ENCODE data around the gene GULP1. TPM values are rescaled to one million over a fixed set of nuclear protein-coding genes. Genes with fewer than 3 reads are reported as not detected.

Gene GULP1
- polyA plus RNA-seq, 1 donor (not counting 4 experiments of a cell fraction or from before 2014, with no cell fraction given) = 11.7 TPM

DNA sequence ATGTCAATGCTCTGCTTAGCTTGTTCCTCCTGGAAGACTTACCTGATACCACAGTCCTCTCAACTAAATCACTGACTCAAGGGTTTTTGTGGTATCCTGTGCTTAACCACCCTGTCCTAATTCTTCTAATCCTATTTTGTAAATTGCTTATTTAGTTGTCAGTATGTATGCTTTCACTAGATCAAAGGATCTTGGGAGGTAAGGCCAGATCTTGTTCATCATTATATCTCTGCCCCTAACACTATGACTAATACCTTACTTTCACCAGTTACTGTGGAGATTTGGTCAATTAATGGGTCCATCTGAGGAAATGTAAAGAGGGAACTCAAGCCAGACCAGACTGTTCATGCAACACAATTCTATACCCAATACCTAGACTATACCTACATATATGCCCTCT is 203.2 kb downstream of the GULP1 start:
- no peaks in the 10 kb centered on the region for H3K27me3 ChIP-seq (ENCODE audit: control insufficient read depth, extremely low read depth, insufficient read depth, low read length)
- no peak overlapping the region for H3K27ac ChIP-seq (ENCODE audit: control insufficient read depth, insufficient read depth, low read length)
- H4K20me1 ChIP-seq (ENCODE audit: control insufficient read depth, extremely low read depth, insufficient read depth, low read length) = no peaks in the 10 kb centered on the region
- dilution Hi-C loops (cut with MboI; ENCODE audit: extremely low pct_ligation_motif_present, low sequenced_read_pairs) = no loop called here
- no peak overlapping the region for H3K9ac ChIP-seq (ENCODE audit: control insufficient read depth, extremely low read depth, insufficient read depth, low read length)
- FAIRE-seq = no peak
- DNase-seq (ENCODE audit: low read depth, low spot score) = no peak
- TF ChIP-seq EZH2 (IDR thresholded peaks at IDR 0.05; ENCODE audit: low read length) = no peak
- TF ChIP-seq, protein P1, sequence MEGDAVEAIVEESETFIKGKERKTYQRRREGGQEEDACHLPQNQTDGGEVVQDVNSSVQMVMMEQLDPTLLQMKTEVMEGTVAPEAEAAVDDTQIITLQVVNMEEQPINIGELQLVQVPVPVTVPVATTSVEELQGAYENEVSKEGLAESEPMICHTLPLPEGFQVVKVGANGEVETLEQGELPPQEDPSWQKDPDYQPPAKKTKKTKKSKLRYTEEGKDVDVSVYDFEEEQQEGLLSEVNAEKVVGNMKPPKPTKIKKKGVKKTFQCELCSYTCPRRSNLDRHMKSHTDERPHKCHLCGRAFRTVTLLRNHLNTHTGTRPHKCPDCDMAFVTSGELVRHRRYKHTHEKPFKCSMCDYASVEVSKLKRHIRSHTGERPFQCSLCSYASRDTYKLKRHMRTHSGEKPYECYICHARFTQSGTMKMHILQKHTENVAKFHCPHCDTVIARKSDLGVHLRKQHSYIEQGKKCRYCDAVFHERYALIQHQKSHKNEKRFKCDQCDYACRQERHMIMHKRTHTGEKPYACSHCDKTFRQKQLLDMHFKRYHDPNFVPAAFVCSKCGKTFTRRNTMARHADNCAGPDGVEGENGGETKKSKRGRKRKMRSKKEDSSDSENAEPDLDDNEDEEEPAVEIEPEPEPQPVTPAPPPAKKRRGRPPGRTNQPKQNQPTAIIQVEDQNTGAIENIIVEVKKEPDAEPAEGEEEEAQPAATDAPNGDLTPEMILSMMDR (optimal IDR thresholded peaks at IDR 0.05 in 1 of 3, IDR thresholded peaks at IDR 0.05 in 1 of 3, conservative IDR thresholded peaks at IDR 0.05 in 1 of 3; ENCODE audit: extremely low read depth in 1 of 3, insufficient read depth in 2 of 3, low read length in 3 of 3) = no peak
- no peaks in the 10 kb centered on the region for H3K9me3 ChIP-seq (ENCODE audit: control insufficient read depth, low read depth, low read length)
- H2AFZ ChIP-seq (ENCODE audit: control insufficient read depth, low read length) = no peak overlapping the region
- no peaks in the 10 kb centered on the region for H3K36me3 ChIP-seq (ENCODE audit: control insufficient read depth in 2 of 2, extremely low read depth in 1 of 2, insufficient read depth in 2 of 2, low read length in 2 of 2)
- H3K4me1 ChIP-seq (ENCODE audit: control insufficient read depth, extremely low read depth, insufficient read depth, low read length) = no peaks in the 10 kb centered on the region
- H3K9me1 ChIP-seq (ENCODE audit: control insufficient read depth, extremely low read depth, insufficient read depth, low read length) = no peaks in the 10 kb centered on the region
- H3K4me2 ChIP-seq (ENCODE audit: control insufficient read depth, extremely low read depth, insufficient read depth, low read depth, low read length) = no peak overlapping the region
- H3K79me2 ChIP-seq (ENCODE audit: control insufficient read depth, insufficient read depth, low read length) = no peaks in the 10 kb centered on the region
- H3K4me3 ChIP-seq (ENCODE audit: control insufficient read depth in 2 of 3, extremely low read depth in 1 of 3, insufficient read depth in 2 of 3, low read depth in 1 of 3, low read length in 3 of 3) = no peak overlapping the region

DNA sequence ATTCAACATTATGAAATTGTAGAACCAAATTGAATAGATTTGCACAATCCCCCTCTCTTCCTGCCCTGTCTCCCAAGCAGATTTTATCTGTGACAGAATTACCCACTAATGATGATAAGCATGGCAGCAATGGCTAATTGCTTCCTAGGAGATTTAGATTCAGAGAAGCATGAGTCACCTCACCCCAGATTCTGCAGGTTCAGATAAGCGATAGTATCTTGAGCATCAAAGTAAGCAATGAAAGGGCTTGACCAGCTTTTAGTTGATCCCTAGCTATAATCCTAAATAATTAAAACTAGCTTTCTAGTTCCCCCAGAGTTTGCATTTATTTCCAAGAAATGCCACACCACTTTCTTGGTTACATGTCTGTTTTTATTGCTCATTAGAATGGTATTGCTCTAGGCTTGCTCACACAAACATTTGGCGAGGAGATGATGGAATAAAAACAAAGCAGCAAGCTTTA is 204.3 kb downstream of the GULP1 start:
- dilution Hi-C loops (cut with MboI; ENCODE audit: extremely low pct_ligation_motif_present, low sequenced_read_pairs) = no loop called here
- Histone ChIP-seq H3K9me1 (ENCODE audit: control insufficient read depth, extremely low read depth, insufficient read depth, low read length) (no peaks in the 10 kb centered on the region), H4K20me1 (ENCODE audit: control insufficient read depth, extremely low read depth, insufficient read depth, low read length) (no peaks in the 10 kb centered on the region), H3K9ac (ENCODE audit: control insufficient read depth, extremely low read depth, insufficient read depth, low read length) (no peak overlapping the region), H3K36me3 (ENCODE audit: control insufficient read depth in 2 of 2, extremely low read depth in 1 of 2, insufficient read depth in 2 of 2, low read length in 2 of 2) (no peaks in the 10 kb centered on the region), H2AFZ (ENCODE audit: control insufficient read depth, low read length) (no peak overlapping the region), H3K4me2 (ENCODE audit: control insufficient read depth, extremely low read depth, insufficient read depth, low read depth, low read length) (no peak overlapping the region), H3K4me3 (ENCODE audit: control insufficient read depth in 2 of 3, extremely low read depth in 1 of 3, insufficient read depth in 2 of 3, low read depth in 1 of 3, low read length in 3 of 3) (no peak overlapping the region), H3K27ac (ENCODE audit: control insufficient read depth, insufficient read depth, low read length) (no peak overlapping the region), H3K27me3 (ENCODE audit: control insufficient read depth, extremely low read depth, insufficient read depth, low read length) (no peaks in the 10 kb centered on the region), H3K9me3 (ENCODE audit: control insufficient read depth, low read depth, low read length) (no peaks in the 10 kb centered on the region), H3K4me1 (ENCODE audit: control insufficient read depth, extremely low read depth, insufficient read depth, low read length) (no peaks in the 10 kb centered on the region), H3K79me2 (ENCODE audit: control insufficient read depth, insufficient read depth, low read length) (no peaks in the 10 kb centered on the region)
- FAIRE-seq (no peak), DNase-seq (ENCODE audit: low read depth, low spot score) (no peak)
- TF ChIP-seq EZH2 (IDR thresholded peaks at IDR 0.05; ENCODE audit: low read length) = no peak
- TF ChIP-seq, protein P1 (optimal IDR thresholded peaks at IDR 0.05 in 1 of 3, IDR thresholded peaks at IDR 0.05 in 1 of 3, conservative IDR thresholded peaks at IDR 0.05 in 1 of 3; ENCODE audit: extremely low read depth in 1 of 3, insufficient read depth in 2 of 3, low read length in 3 of 3) = no peak
